GM12878 (cell line): ENCODE results near the gene LHCGR. TPM values are rescaled to one million over a fixed set of nuclear protein-coding genes. Genes with fewer than 3 reads are reported as not detected.

Source experiments
- ATAC-seq: fragments of 200-7000 bp; cut with Tn5 transposase; 3 replicates; pipeline ENCODE4 v1.9.1; 2020; ENCODE audit warnings: mild to moderate bottlenecking, moderate library complexity
- BruUV-seq: library from RNA; stranded (reverse); fragments of 400-500 nt; replicated peaks from 2 replicates; lab custom pipeline; 2021; lab: Mats Ljungman, UMichigan
- CTCF ChIA-PET: fragments of 300-600 bp; sonication (Branson Sonifier 250); formaldehyde crosslinking; extraction: SDS; loops from one replicate; lab custom pipeline; 2021; ENCODE audit warnings: inconsistent platforms; lab: Yijun Ruan, JAX
- POLR2A ChIA-PET: fragments of 350-600 bp; formaldehyde crosslinking; extraction: SDS; loops from one replicate; lab custom pipeline; 2021; ENCODE audit warnings: inconsistent platforms; lab: Charles Lee
- RAD21 ChIA-PET: fragments of 300-600 bp; sonication (Branson Sonifier 250); formaldehyde crosslinking; loops from one replicate; lab custom pipeline; 2023; ENCODE audit warnings: antibody characterized with exemption; ENCODE audit not compliant: unreplicated experiment; lab: Charles Lee
- SMC1A ChIA-PET: fragments of 300-600 bp; sonication (Branson Sonifier 250); formaldehyde crosslinking; loops from one replicate; lab custom pipeline; 2023; ENCODE audit not compliant: unreplicated experiment, uncharacterized antibody; lab: Charles Lee
- DNase-seq: peaks from one replicate; pipeline ENCODE4 v3.0.0-alpha.2; 2011; ENCODE audit warnings: low read depth, low spot score
- FAIRE-seq: peaks from 3 replicates; lab custom pipeline; 2011; peaks lifted over from hg19 to GRCh38; lab: Jason Lieb, UNC
- H2AFZ ChIP-seq: 2 replicates; pipeline ENCODE4 v1.6.0; 2011; ENCODE audit warnings: low read depth, low read length, control low read depth; ENCODE audit not compliant: control insufficient read depth
- H3K27ac ChIP-seq: 2 replicates; pipeline ENCODE4 v1.5.1; 2011; ENCODE audit warnings: control low read depth; ENCODE audit not compliant: control insufficient read depth, insufficient read depth
- H3K27me3 ChIP-seq, 2 experiments: replicated peaks in 1 of 2; 2 replicates each; pipeline versions ENCODE4 v1.6.0 to v1.6.1; 2011; ENCODE audit warnings: low read length in 1 of 2; ENCODE audit not compliant: control insufficient read depth in 2 of 2, insufficient read depth in 2 of 2
- H3K36me3 ChIP-seq, 2 experiments: 2 replicates each; pipeline ENCODE4 v1.5.1; 2011; ENCODE audit warnings: low read length in 1 of 2; ENCODE audit not compliant: control insufficient read depth in 2 of 2, insufficient read depth in 2 of 2
- H3K4me1 ChIP-seq: 2 replicates; pipeline ENCODE4 v1.6.1; 2011; ENCODE audit warnings: mild to moderate bottlenecking, low read length, moderate library complexity, mixed read lengths; ENCODE audit not compliant: control insufficient read depth, insufficient read depth
- H3K4me2 ChIP-seq: 2 replicates; pipeline ENCODE4 v1.6.0; 2011; ENCODE audit warnings: control low read depth; ENCODE audit not compliant: control insufficient read depth, insufficient read depth
- H3K4me3 ChIP-seq: fragments of 200-600 bp; sonication (generic); 2 replicates; pipeline ENCODE4 v1.5.1; 2016
- H3K79me2 ChIP-seq: 2 replicates; pipeline ENCODE4 v1.6.0; 2011; ENCODE audit warnings: low read length; ENCODE audit not compliant: control insufficient read depth, insufficient read depth
- H3K9ac ChIP-seq: 2 replicates; pipeline ENCODE4 v1.8.0; 2011; ENCODE audit warnings: low read length, control low read depth, mixed read lengths; ENCODE audit not compliant: control insufficient read depth, insufficient read depth
- H3K9me3 ChIP-seq: replicated peaks from 3 replicates; pipeline ENCODE4 v1.5.1; 2011; ENCODE audit warnings: mild to moderate bottlenecking, low read length; ENCODE audit not compliant: control insufficient read depth, insufficient read depth
- H4K20me1 ChIP-seq: 2 replicates; pipeline ENCODE4 v1.6.0; 2011; ENCODE audit not compliant: control insufficient read depth, insufficient read depth
- CBX5 ChIP-seq: sonication (generic); IDR thresholded peaks from 2 replicates; pipeline ENCODE4 v1.6.1; 2016; ENCODE audit warnings: low read depth, moderate library complexity, mild to moderate bottlenecking, inconsistent platforms
- E2F4 ChIP-seq: IDR thresholded peaks from 2 replicates; pipeline ENCODE4 v1.6.1; 2012; ENCODE audit warnings: low read depth, low read length, improper control_type of control experiment
- HCFC1 ChIP-seq: fragments of 150-350 bp; IDR thresholded peaks from 2 replicates; pipeline ENCODE4 v1.6.1; 2014; ENCODE audit warnings: low read length
- HDAC6 ChIP-seq: fragments of 200-600 bp; sonication (generic); IDR thresholded peaks from one replicate; pipeline ENCODE4 v1.8.0; 2017; ENCODE audit warnings: antibody characterized with exemption; ENCODE audit not compliant: unreplicated experiment
- SMARCA5 ChIP-seq: fragments of 450-650 bp; IDR thresholded peaks from 2 replicates; pipeline ENCODE4 v1.6.1; 2017; ENCODE audit warnings: mild to moderate bottlenecking
- ZSCAN29 ChIP-seq: fragments of 450-650 bp; IDR thresholded peaks from 2 replicates; pipeline ENCODE4 v1.6.1; 2017; ENCODE audit warnings: mild to moderate bottlenecking, moderate library complexity
- WGBS: methylation state at CpG from one replicate; pipeline ENCODE4 v1.1.6; 2016; ENCODE audit warnings: low lambda C conversion rate; ENCODE audit not compliant: insufficient replicate concordance, insufficient coverage; ENCODE audit errors: missing lambda C conversion rate; 5-methylcytosine and 5-hydroxymethylcytosine counted together
- in situ Hi-C: fragments of 300-500 bp; cut with MboI; formaldehyde crosslinking; loops from 9 replicates; pipeline ENCODE4 v1.14.3; 2018; ENCODE audit warnings: mixed read lengths
- intact Hi-C: fragments of 100-400 bp; cut with micrococcal nuclease; formaldehyde crosslinking; loops from one replicate; pipeline ENCODE4 v1.14.2; 2022; ENCODE audit not compliant: unreplicated experiment
- polyA plus RNA-seq, 11 experiments: library from polyadenylated mRNA; depleted of rRNA in 4 of 11; unstranded in 6 of 11; stranded (reverse) in 5 of 11; fragments of >200 nt; fragmentation: Nextera tagmentation in 4 of 11; fragmentation: Illumina TruSeq in 1 of 11; extraction: Ambion mirVana in 4 of 11; extraction: Trizol in 1 of 11; gene quantifications; 1 replicate in 1 of 11; 2 replicates in 10 of 11; pipeline versions ENCODE4 v1.2.1 to v1.2.3, GENCODE V29; 2011 to 2016; ENCODE audit warnings: inconsistent platforms in 2 of 11, missing spikeins in 2 of 11, low read depth in 1 of 11
- total RNA-seq, 4 experiments: library from RNA; depleted of rRNA in 3 of 4; stranded (reverse); fragments of >200 nt in 3 of 4; fragmentation: Illumina TruSeq in 1 of 4; extraction: Trizol in 1 of 4; gene quantifications; 2 replicates each; pipeline versions ENCODE4 v1.2.1 to v1.2.3, GENCODE V29; 2013 to 2021

Gene LHCGR
- total and polyA plus RNA-seq, 10 of the 15 experiments (the other 5 are each of a cell fraction or from before 2014, with no cell fraction given) = 0.02 to 1.9 (median 0.13) TPM; not detected in 5

DNA sequence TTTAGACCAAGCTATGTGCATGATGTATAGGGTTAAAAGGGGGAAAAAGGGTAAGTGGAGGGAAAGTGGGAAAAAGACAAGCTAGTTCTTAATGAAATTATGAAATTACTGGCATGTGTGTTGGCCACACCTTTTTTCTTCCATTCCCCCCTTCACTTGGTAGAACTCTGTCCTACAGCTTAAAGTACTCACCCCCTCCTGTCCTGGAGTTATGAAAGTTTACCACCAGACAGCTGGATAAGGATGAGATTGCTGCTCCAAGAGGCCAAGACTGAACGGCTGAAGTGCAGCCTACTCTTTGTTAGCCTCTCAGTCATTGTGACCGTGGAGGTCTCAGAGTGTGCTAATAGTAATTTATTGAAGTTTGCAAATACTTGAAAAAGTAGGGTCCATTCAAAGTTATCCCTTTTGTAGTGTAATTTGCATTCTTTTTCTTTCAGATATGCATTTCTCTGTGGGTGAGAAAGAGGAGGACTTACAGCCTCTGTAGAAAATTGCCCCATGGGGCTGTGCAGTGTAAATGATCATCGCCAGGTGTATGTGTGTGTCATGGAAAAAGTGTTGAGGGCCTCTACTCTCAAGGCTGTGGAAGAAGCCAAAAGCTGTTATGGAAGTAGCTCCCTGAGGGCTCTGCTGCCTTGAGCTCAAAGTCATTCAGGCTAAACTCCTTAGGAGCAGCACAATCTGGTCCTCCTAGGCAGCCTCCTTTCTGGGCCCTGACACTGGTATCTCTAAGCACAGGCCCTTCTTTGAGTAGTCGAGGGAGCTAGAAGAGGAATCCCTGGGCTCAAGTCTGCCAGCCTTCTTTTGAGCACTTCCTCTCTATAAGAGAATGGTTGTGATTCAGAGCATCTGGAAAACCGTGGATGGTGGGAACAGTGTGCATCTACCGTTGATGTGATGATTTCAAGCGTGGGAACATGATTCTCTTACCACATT is 46.2 kb downstream of the LHCGR start:
- intact Hi-C loops (no loop called here), in situ Hi-C loops (no loop called here)
- CTCF ChIA-PET = interaction anchor here (0.9 kb wide), 1 partner anchor 21 kb away, joined by 3 read pairs; no protein-coding TSS in a partner anchor
- Histone ChIP-seq H3K9ac (no peak overlapping the region), H3K4me3 (no peak overlapping the region), H3K9me3 (no peaks in the 10 kb centered on the region), H2AFZ (no peak overlapping the region), H3K27ac (no peak overlapping the region), H3K4me2 (no peak overlapping the region), H4K20me1 (no peaks in the 10 kb centered on the region), H3K27me3 (no peaks in the 10 kb centered on the region; a peak in 1 of 4 replicates), H3K79me2 (no peaks in the 10 kb centered on the region), H3K4me1 (no peaks in the 10 kb centered on the region), H3K36me3 (no peaks in the 10 kb centered on the region)
- SMC1A ChIA-PET = no interaction called here
- 20% methylated on average over 7 of the region's 7 CpGs for WGBS
- TF ChIP-seq HDAC6 = no peak
- TF ChIP-seq SMARCA5 = no peak
- no peak for TF ChIP-seq ZSCAN29
- no peak for TF ChIP-seq E2F4
- TF ChIP-seq HCFC1 = no peak
- no peak for TF ChIP-seq CBX5
- BruUV-seq = no TSS peak
- FAIRE-seq (no peak), ATAC-seq (no peak), DNase-seq (no peak)
- POLR2A ChIA-PET = no interaction called here
- RAD21 ChIA-PET = no interaction called here
